SK-N-DZ (cell line): ENCODE data around the gene FAM72D.
"Not testable (repeated sequence)": the region's sequence is repeated elsewhere in the genome, so short reads cannot be mapped to it uniquely, and the experiment has no call there.

Experiments
- DNase-seq: peaks from one replicate; pipeline ENCODE4 v3.0.0-alpha.2; 2015; ENCODE audit warnings: low spot score

Gene FAM72D

DNA sequence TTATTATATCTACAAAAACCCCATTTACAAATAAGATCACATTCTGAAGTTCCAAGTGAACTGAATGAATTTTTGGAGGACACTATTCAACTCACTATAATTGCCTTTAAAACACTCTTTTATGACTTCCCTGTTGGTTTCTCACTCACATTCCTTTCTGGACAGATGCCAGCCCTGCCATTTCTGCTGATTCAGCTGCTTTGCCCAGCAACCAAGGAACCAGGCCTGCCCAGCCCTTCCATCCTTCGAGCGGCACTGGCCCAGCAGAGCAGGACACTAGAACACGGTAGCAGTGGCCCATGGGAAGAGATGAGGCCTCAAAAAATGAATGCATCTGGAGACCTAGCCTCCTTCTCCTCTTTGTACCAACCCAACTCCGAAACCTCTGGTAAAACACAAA, 50.5 kb downstream of the FAM72D start:
- not testable (repeated sequence) for DNase-seq

- not testable (repeated sequence) for DNase-seq
These were observed 51.4 kb downstream of the FAM72D start for GRCh38 chr1:145147172-145147571.

DNA sequence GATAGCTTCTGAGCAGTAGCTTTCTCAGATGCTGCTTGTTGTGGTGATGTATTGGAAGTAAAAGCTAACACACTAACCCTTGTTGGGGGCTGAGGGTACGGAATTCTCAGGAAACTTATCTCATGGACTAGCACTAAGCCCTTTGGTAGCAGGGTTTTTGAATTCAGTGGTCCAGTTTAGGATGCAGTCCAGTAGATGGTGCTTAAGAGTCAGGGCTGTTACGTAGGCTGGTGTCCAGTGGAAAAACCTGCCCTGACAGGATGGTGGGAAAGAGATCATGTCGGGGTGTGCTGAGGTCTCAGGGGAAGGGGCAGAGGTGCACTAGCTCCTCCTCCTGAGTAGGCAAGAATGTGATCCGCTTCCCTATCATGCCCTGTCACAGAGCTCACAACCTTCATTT, 59.6 kb downstream of the FAM72D start:
- DNase-seq: not testable (repeated sequence)

DNA sequence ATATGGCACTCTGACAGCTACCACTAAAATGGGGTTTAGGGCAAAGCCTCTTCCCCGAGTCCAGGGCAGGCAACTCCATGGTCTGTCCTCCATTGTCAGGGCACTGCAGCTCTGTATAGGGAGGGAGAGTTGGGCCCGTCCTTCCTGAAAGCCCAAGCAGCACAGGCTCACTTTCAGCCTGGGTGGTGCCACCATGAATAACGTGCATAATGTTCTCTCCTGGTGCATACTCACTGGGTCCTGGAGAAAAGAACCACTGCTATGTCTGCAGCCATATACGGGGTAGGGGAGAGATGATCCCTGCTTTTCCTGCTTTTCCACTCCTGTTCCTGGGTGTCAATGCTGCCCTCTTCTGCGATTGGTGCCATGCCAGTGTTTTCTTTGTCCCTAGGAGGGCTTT, 60.1 kb downstream of the FAM72D start:
- DNase-seq: peak; percentile 31

GRCh38 chr1:145156891-145157610, 61.3 kb downstream of the FAM72D start:
- peak; percentile 84 for DNase-seq

- DNase-seq: not testable (repeated sequence)
These were observed 61.9 kb downstream of the FAM72D start for GRCh38 chr1:145157715-145158114.

DNA sequence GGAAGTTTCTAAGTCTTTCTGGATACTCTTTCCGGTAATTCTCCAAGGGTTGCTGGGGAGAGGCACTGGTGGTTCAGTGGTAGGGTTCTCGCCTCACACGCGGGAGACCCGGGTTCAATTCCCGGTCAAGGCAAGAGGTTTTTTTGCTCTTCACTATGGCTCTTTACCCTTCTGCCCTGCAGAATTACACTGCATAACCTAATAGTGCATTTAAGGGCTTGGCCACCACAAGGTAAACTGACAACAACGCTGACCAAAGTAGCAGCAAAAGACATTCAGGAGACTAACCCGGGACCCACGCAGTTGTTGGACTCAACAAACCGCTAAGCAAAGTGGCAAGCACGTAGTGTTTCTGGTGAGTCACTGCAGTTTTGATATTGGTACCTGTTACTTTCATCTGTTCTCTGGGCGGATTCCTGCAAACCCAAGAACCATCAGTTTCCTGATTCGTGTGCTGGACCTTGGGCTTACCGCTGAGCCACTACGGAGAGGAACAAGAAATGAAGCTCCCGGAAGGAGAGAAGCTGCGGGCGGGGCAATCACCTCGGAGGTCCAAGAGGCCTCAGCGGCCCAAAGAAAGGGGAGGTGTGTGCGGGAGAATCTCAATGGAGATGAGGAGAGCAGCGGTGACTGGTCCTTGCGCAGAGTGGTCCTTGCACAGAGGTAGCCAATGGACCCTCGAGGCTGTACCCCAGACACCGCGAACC, 65.4 kb downstream of the FAM72D start:
- DNase-seq: not testable (repeated sequence)
